Neural cell (in vitro differentiated cells): ENCODE results near the gene SPATS2L. TPM values are rescaled to one million over a fixed set of nuclear protein-coding genes. Genes with fewer than 3 reads are reported as not detected.

Source experiments
- H2AFZ ChIP-seq: fragments of 200-600, 300-800 bp; sonication (generic), shearing (Covaris generic); 2 replicates; pipeline ENCODE4 v1.6.0; 2014; ENCODE audit warnings: low read depth, mild to moderate bottlenecking, antibody characterized with exemption, low read length, moderate library complexity
- H3F3A ChIP-seq: fragments of 200-600 bp; shearing (Covaris generic); 2 replicates; pipeline ENCODE4 v1.6.1; 2016; ENCODE audit warnings: mild to moderate bottlenecking, moderate library complexity, mixed read lengths, antibody characterized with exemption, low read length; ENCODE audit not compliant: insufficient read depth, poor library complexity, severe bottlenecking
- H3K27ac ChIP-seq: fragments of 200-600, 300-800 bp; sonication (generic), shearing (Covaris generic); 2 replicates; pipeline ENCODE4 v1.5.1; 2014; ENCODE audit warnings: mild to moderate bottlenecking, low read length, moderate library complexity
- H3K27me3 ChIP-seq: fragments of 300-800, 200-600 bp; sonication (generic), shearing (Covaris generic); 2 replicates; pipeline ENCODE4 v1.6.0; 2014; ENCODE audit warnings: mild to moderate bottlenecking, low read depth, low read length, moderate library complexity; ENCODE audit not compliant: insufficient read depth
- H3K36me3 ChIP-seq: fragments of 300-800, 200-600 bp; sonication (generic), shearing (Covaris generic); 2 replicates; pipeline ENCODE4 v1.5.1; 2014; ENCODE audit warnings: mild to moderate bottlenecking, antibody characterized with exemption, low read length, moderate library complexity; ENCODE audit not compliant: insufficient read depth
- H3K4me2 ChIP-seq: fragments of 300-800, 200-600 bp; sonication (generic), shearing (Covaris generic); 2 replicates; pipeline ENCODE4 v1.6.0; 2014; ENCODE audit warnings: mild to moderate bottlenecking, low read length
- H3K4me3 ChIP-seq: fragments of 300-800, 200-600 bp; sonication (generic), shearing (Covaris generic); 2 replicates; pipeline ENCODE4 v1.5.1; 2014; ENCODE audit warnings: mild to moderate bottlenecking, low read length, moderate library complexity
- H3K79me2 ChIP-seq: fragments of 200-600 bp; shearing (Covaris generic); replicated peaks from 2 replicates; pipeline ENCODE4 v1.6.0; 2014; ENCODE audit warnings: mild to moderate bottlenecking, low read length, moderate library complexity; ENCODE audit not compliant: insufficient read depth
- H3K9ac ChIP-seq: fragments of 300-800, 200-600 bp; sonication (generic), shearing (Covaris generic); 2 replicates; pipeline ENCODE4 v1.6.1; 2016; ENCODE audit warnings: mild to moderate bottlenecking, low read length, mixed read lengths
- H3K9me2 ChIP-seq: fragments of 200-600 bp; shearing (Covaris generic); 2 replicates; pipeline ENCODE4 v1.6.1; 2016; ENCODE audit warnings: mild to moderate bottlenecking, low read length, mixed read lengths; ENCODE audit not compliant: insufficient read depth
- H3K9me3 ChIP-seq: fragments of 200-600, 300-800 bp; sonication (generic), shearing (Covaris generic); 2 replicates; pipeline ENCODE4 v1.6.1; 2016; ENCODE audit warnings: mild to moderate bottlenecking, mixed run types, low read length, moderate library complexity, mixed read lengths
- H4K20me1 ChIP-seq: fragments of 200-600 bp; shearing (Covaris generic); 2 replicates; pipeline ENCODE4 v1.6.1; 2016; ENCODE audit warnings: mild to moderate bottlenecking, mixed run types; ENCODE audit not compliant: insufficient read depth
- EP300 ChIP-seq: fragments of 450-650 bp; conservative IDR thresholded peaks from 2 replicates; pipeline ENCODE4 v1.6.1; 2014; ENCODE audit warnings: antibody characterized with exemption, mild to moderate bottlenecking, moderate library complexity; ENCODE audit not compliant: poor library complexity, severe bottlenecking
- EZH2 ChIP-seq: fragments of 200-600, 300-800 bp; shearing (Covaris generic), sonication (generic); IDR thresholded peaks from 2 replicates; pipeline ENCODE4 v1.6.1; 2014; ENCODE audit warnings: antibody characterized with exemption, low read length, borderline replicate concordance, mild to moderate bottlenecking; ENCODE audit not compliant: insufficient read depth, poor library complexity, severe bottlenecking
- MXI1 ChIP-seq: fragments of 450-650 bp; conservative IDR thresholded peaks from 2 replicates; pipeline ENCODE4 v1.6.1; 2014; ENCODE audit warnings: antibody characterized with exemption, mild to moderate bottlenecking; ENCODE audit not compliant: poor library complexity, severe bottlenecking
- POLR2AphosphoS5 ChIP-seq: IDR thresholded peaks from 2 replicates; pipeline ENCODE4 v1.6.1; 2012
- RAD21 ChIP-seq: fragments of 450-650 bp; conservative IDR thresholded peaks from 2 replicates; pipeline ENCODE4 v1.6.1; 2014; ENCODE audit warnings: antibody characterized with exemption, mild to moderate bottlenecking, moderate library complexity
- SMC3 ChIP-seq: fragments of 450-650 bp; conservative IDR thresholded peaks from 2 replicates; pipeline ENCODE4 v1.6.1; 2014; ENCODE audit warnings: antibody characterized with exemption, mild to moderate bottlenecking, moderate library complexity; ENCODE audit not compliant: poor library complexity
- TAF1 ChIP-seq: IDR thresholded peaks from 2 replicates; pipeline ENCODE4 v1.6.1; 2012; ENCODE audit warnings: low read depth
- polyA plus RNA-seq: library from polyadenylated mRNA; depleted of rRNA; stranded (reverse); fragments of >200 nt; gene quantifications from 2 replicates; pipeline ENCODE4 v1.2.3, GENCODE V29; 2014
- TF ChIP-seq, protein P1 (sequence below): IDR thresholded peaks from 2 replicates; pipeline ENCODE4 v1.6.1; 2012; ENCODE audit warnings: borderline replicate concordance
- TF ChIP-seq, protein P2 (sequence below): fragments of 450-650 bp; IDR thresholded peaks from 2 replicates; pipeline ENCODE4 v1.5.1; 2014; ENCODE audit warnings: antibody characterized with exemption, mild to moderate bottlenecking, moderate library complexity; ENCODE audit not compliant: poor library complexity, severe bottlenecking

Gene SPATS2L
- polyA plus RNA-seq, 1 donor from 2014 or later: 8.5 TPM

DNA sequence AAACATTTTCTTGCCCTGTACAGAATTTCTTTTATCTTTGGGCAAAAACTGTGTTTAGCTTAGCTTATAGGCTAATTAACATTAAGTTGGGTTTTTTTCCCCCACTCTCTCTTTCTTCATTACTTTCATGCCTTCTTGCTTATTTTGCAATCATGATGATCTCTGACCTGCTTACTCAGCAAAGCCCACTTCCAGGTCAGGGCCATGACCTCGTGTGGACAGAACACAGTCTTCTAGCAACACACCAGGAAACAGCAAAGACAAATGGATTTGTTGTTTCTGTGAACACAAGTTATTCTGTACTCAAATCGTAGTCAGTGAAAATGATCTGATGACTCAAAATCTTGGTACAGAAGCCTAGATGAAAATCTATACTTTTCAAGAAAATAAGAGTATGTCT, 60.7 kb downstream of the SPATS2L start:
- TF ChIP-seq, protein P1, sequence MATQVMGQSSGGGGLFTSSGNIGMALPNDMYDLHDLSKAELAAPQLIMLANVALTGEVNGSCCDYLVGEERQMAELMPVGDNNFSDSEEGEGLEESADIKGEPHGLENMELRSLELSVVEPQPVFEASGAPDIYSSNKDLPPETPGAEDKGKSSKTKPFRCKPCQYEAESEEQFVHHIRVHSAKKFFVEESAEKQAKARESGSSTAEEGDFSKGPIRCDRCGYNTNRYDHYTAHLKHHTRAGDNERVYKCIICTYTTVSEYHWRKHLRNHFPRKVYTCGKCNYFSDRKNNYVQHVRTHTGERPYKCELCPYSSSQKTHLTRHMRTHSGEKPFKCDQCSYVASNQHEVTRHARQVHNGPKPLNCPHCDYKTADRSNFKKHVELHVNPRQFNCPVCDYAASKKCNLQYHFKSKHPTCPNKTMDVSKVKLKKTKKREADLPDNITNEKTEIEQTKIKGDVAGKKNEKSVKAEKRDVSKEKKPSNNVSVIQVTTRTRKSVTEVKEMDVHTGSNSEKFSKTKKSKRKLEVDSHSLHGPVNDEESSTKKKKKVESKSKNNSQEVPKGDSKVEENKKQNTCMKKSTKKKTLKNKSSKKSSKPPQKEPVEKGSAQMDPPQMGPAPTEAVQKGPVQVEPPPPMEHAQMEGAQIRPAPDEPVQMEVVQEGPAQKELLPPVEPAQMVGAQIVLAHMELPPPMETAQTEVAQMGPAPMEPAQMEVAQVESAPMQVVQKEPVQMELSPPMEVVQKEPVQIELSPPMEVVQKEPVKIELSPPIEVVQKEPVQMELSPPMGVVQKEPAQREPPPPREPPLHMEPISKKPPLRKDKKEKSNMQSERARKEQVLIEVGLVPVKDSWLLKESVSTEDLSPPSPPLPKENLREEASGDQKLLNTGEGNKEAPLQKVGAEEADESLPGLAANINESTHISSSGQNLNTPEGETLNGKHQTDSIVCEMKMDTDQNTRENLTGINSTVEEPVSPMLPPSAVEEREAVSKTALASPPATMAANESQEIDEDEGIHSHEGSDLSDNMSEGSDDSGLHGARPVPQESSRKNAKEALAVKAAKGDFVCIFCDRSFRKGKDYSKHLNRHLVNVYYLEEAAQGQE: no peak
- TF ChIP-seq, protein P2, sequence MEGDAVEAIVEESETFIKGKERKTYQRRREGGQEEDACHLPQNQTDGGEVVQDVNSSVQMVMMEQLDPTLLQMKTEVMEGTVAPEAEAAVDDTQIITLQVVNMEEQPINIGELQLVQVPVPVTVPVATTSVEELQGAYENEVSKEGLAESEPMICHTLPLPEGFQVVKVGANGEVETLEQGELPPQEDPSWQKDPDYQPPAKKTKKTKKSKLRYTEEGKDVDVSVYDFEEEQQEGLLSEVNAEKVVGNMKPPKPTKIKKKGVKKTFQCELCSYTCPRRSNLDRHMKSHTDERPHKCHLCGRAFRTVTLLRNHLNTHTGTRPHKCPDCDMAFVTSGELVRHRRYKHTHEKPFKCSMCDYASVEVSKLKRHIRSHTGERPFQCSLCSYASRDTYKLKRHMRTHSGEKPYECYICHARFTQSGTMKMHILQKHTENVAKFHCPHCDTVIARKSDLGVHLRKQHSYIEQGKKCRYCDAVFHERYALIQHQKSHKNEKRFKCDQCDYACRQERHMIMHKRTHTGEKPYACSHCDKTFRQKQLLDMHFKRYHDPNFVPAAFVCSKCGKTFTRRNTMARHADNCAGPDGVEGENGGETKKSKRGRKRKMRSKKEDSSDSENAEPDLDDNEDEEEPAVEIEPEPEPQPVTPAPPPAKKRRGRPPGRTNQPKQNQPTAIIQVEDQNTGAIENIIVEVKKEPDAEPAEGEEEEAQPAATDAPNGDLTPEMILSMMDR: no peak
- TF ChIP-seq POLR2AphosphoS5 (no peak), TAF1 (no peak), EP300 (no peak)
- Histone ChIP-seq H3K27me3 (no peaks in the 10 kb centered on the region), H3F3A (no peaks in the 10 kb centered on the region), H3K4me2 (no peak overlapping the region), H3K9me3 (no peaks in the 10 kb centered on the region), H3K9ac (no peak overlapping the region), H3K4me3 (no peak overlapping the region), H3K9me2 (no peaks in the 10 kb centered on the region), H4K20me1 (no peaks in the 10 kb centered on the region), H2AFZ (no peak overlapping the region), H3K36me3 (no peaks in the 10 kb centered on the region), H3K79me2 (no peaks in the 10 kb centered on the region), H3K27ac (no peak overlapping the region)

DNA sequence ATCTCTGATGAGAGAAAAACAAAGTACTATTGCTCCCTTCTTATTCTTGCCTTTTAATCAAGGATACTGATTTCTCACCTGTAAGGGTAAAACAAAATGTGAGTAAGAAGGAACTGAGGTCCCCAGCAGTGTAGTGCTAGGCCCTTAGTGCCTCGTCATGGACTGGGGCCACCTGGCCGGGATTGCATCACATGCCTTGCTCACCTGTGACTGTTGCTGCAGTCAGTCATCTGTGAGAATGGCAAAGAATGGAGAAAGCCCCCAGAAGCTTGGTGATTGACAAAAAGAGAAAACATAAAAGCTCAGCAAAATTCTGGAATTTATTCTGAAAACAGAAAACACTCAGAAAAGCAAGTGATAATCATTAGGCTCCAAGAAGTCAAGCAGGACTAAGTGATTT, 63.4 kb downstream of the SPATS2L start:
- Histone ChIP-seq H3K4me2 (no peak overlapping the region), H3K79me2 (no peaks in the 10 kb centered on the region), H3K9me2 (no peaks in the 10 kb centered on the region), H3K36me3 (no peaks in the 10 kb centered on the region), H3F3A (no peaks in the 10 kb centered on the region), H3K9ac (no peak overlapping the region), H3K9me3 (no peaks in the 10 kb centered on the region), H3K27me3 (no peaks in the 10 kb centered on the region), H4K20me1 (no peaks in the 10 kb centered on the region), H3K27ac (no peak overlapping the region), H3K4me3 (no peak overlapping the region), H2AFZ (no peak overlapping the region)
- TF ChIP-seq MXI1 (no peak), TAF1 (no peak), POLR2AphosphoS5 (no peak), EP300 (no peak), RAD21 (no peak), EZH2 (no peak), SMC3 (no peak)
- TF ChIP-seq, protein P1: no peak
- TF ChIP-seq, protein P2: no peak
